Endothelial cell of umbilical vein (primary cell): Measurements from ENCODE around the gene COL4A2. TPM values are rescaled to one million over a fixed set of nuclear protein-coding genes. Genes with fewer than 3 reads are reported as not detected.

Experiments
- BruUV-seq: library from RNA; stranded (reverse); fragments of 400-500 nt; replicated peaks from 2 replicates; lab custom pipeline; 2021; lab: Mats Ljungman, UMichigan
- CTCF ChIA-PET: fragments of 300-600, 350-600 bp; sonication (Branson Sonifier 250); formaldehyde crosslinking; loops from one replicate; lab custom pipeline; 2021; ENCODE audit warnings: antibody characterized with exemption, inconsistent platforms; lab: Charles Lee
- POLR2A ChIA-PET: fragments of 300-600, 350-600 bp; sonication (Branson Sonifier 250); formaldehyde crosslinking; loops from one replicate; lab custom pipeline; 2021; ENCODE audit warnings: antibody characterized with exemption, inconsistent platforms; lab: Charles Lee
- DNase-seq: peaks from one replicate; pipeline ENCODE4 v3.0.0-alpha.2; 2011; ENCODE audit warnings: low read depth, low spot score
- FAIRE-seq: peaks from 2 replicates; lab custom pipeline; 2011; peaks lifted over from hg19 to GRCh38; lab: Jason Lieb, UNC
- H2AFZ ChIP-seq: 2 replicates; pipeline ENCODE4 v1.6.0; 2012; ENCODE audit warnings: low read depth, low read length, control low read depth, inconsistent platforms
- H3K27ac ChIP-seq: 2 replicates; pipeline ENCODE4 v1.5.1; 2011; ENCODE audit warnings: low read depth, mild to moderate bottlenecking, control low read depth, low read length, moderate library complexity; ENCODE audit not compliant: insufficient read depth
- H3K27me3 ChIP-seq, 2 experiments: 2 replicates each; pipeline versions ENCODE4 v1.6.0 to v1.6.1; 2011; ENCODE audit warnings: low read length in 2 of 2, mixed read lengths in 1 of 2; ENCODE audit not compliant: control insufficient read depth in 2 of 2, insufficient read depth in 2 of 2
- H3K36me3 ChIP-seq, 2 experiments: 2 replicates in 1 of 2; 3 replicates in 1 of 2; pipeline ENCODE4 v1.5.1; 2011; ENCODE audit warnings: low read length in 2 of 2, mild to moderate bottlenecking in 1 of 2, moderate library complexity in 1 of 2; ENCODE audit not compliant: control insufficient read depth in 2 of 2, insufficient read depth in 2 of 2; ENCODE audit errors: extremely low read depth in 1 of 2
- H3K4me1 ChIP-seq: 3 replicates; pipeline ENCODE4 v1.5.1; 2011; ENCODE audit warnings: mild to moderate bottlenecking, low read length; ENCODE audit not compliant: control insufficient read depth, insufficient read depth; ENCODE audit errors: extremely low read depth
- H3K4me2 ChIP-seq: 2 replicates; pipeline ENCODE4 v1.6.1; 2011; ENCODE audit warnings: low read length, control low read depth, mixed read lengths; ENCODE audit not compliant: insufficient read depth
- H3K4me3 ChIP-seq, 3 experiments: fragments of 200-600 bp in 1 of 3; sonication (generic), shearing (Covaris generic) in 1 of 3; replicated peaks in 1 of 3; 2 replicates each; pipeline ENCODE4 v1.5.1; 2011 to 2016; ENCODE audit warnings: control low read depth in 3 of 3, low read length in 3 of 3, mild to moderate bottlenecking in 2 of 3, inconsistent platforms in 1 of 3, low read depth in 1 of 3, moderate library complexity in 1 of 3; ENCODE audit not compliant: insufficient read depth in 1 of 3
- H3K79me2 ChIP-seq: 2 replicates; pipeline ENCODE4 v1.6.0; 2012; ENCODE audit warnings: low read length, inconsistent platforms; ENCODE audit not compliant: control insufficient read depth, insufficient read depth
- H3K9ac ChIP-seq: replicated peaks from 2 replicates; pipeline ENCODE3; 2011; ENCODE audit warnings: low read length, control low read depth; ENCODE audit not compliant: insufficient read depth; ENCODE audit errors: extremely low read depth
- H3K9me1 ChIP-seq: replicated peaks from 3 replicates; pipeline ENCODE4 v1.6.0; 2011; ENCODE audit warnings: mild to moderate bottlenecking, low read length; ENCODE audit not compliant: control insufficient read depth, insufficient read depth; ENCODE audit errors: extremely low read depth
- H3K9me3 ChIP-seq: replicated peaks from 2 replicates; pipeline ENCODE4 v1.5.1; 2012; ENCODE audit warnings: low read length, inconsistent platforms; ENCODE audit not compliant: control insufficient read depth, insufficient read depth
- H4K20me1 ChIP-seq: replicated peaks from 2 replicates; pipeline ENCODE3; 2011; ENCODE audit warnings: mild to moderate bottlenecking, low read length; ENCODE audit not compliant: control insufficient read depth, insufficient read depth; ENCODE audit errors: extremely low read depth
- EZH2 ChIP-seq: IDR thresholded peaks from 2 replicates; pipeline ENCODE4 v1.6.1; 2012; ENCODE audit warnings: borderline replicate concordance, low read depth, mild to moderate bottlenecking, moderate library complexity, low read length, inconsistent platforms; ENCODE audit not compliant: severe bottlenecking
- FOS ChIP-seq: IDR thresholded peaks from 2 replicates; pipeline ENCODE4 v1.6.1; 2011; ENCODE audit warnings: mild to moderate bottlenecking, low read length, moderate library complexity, borderline replicate concordance; ENCODE audit not compliant: insufficient read depth
- GATA2 ChIP-seq: IDR thresholded peaks from 2 replicates; pipeline ENCODE4 v1.7.0; 2011; ENCODE audit warnings: low read depth, mild to moderate bottlenecking, moderate library complexity, mixed read lengths, low read length; ENCODE audit not compliant: insufficient read length, insufficient read depth
- JUN ChIP-seq: IDR thresholded peaks from 2 replicates; pipeline ENCODE4 v1.6.1; 2011; ENCODE audit warnings: borderline replicate concordance, low read depth; ENCODE audit not compliant: insufficient read length, insufficient read depth
- MYC ChIP-seq: IDR thresholded peaks from one replicate; pipeline ENCODE4 v1.6.1; 2011; ENCODE audit warnings: mild to moderate bottlenecking, low read depth, low read length
- POLR2A ChIP-seq: IDR thresholded peaks from 2 replicates; pipeline ENCODE4 v1.6.1; 2012; ENCODE audit warnings: low read depth, mild to moderate bottlenecking, control low read depth, low read length
- POLR2AphosphoS5 ChIP-seq: IDR thresholded peaks from 2 replicates; pipeline ENCODE4 v1.6.1; 2012; ENCODE audit warnings: low read depth, mild to moderate bottlenecking, control low read depth, low read length, moderate library complexity; ENCODE audit not compliant: insufficient read depth
- dilution Hi-C: fragments of 300-500 bp; cut with MboI; formaldehyde crosslinking; loops from one replicate; pipeline ENCODE4 v1.15.0; 2019; ENCODE audit warnings: low sequenced_read_pairs; ENCODE audit not compliant: extremely low pct_ligation_motif_present
- intact Hi-C: fragments of 100-400 bp; cut with micrococcal nuclease; formaldehyde crosslinking; loops from one replicate; pipeline ENCODE4 v1.10.0; 2022
- polyA plus RNA-seq, 4 experiments: library from polyadenylated mRNA; depleted of rRNA in 3 of 4; stranded (reverse) in 3 of 4; unstranded in 1 of 4; fragments of >200 nt; gene quantifications; 2 replicates each; pipeline versions ENCODE4 v1.2.1 to v1.2.3, GENCODE V29; 2011 to 2012; ENCODE audit warnings: missing spikeins in 1 of 4
- total RNA-seq: library from RNA; stranded (reverse); gene quantifications from 2 replicates; pipeline ENCODE4 v1.2.3, GENCODE V29; 2021
- TF ChIP-seq, protein P1 (sequence below): IDR thresholded peaks from 2 replicates; pipeline ENCODE4 v1.6.1; 2011; ENCODE audit not compliant: insufficient read depth, insufficient read length
- TF ChIP-seq, protein P2 (sequence below), 2 donors: IDR thresholded peaks; 1 replicate in 1 of 2; 2 replicates in 1 of 2; pipeline ENCODE4 v1.5.1; 2011; ENCODE audit warnings: low read length in 2 of 2, mild to moderate bottlenecking in 2 of 2, moderate library complexity in 2 of 2, control low read depth in 1 of 2, inconsistent platforms in 1 of 2, low read depth in 1 of 2; ENCODE audit not compliant: insufficient read depth in 1 of 2; ENCODE audit errors: extremely low read depth in 1 of 2

Gene COL4A2
- total and polyA plus RNA-seq, 2 donors (not counting 3 experiments of a cell fraction or from before 2014, with no cell fraction given) = 792 to 940 TPM

DNA sequence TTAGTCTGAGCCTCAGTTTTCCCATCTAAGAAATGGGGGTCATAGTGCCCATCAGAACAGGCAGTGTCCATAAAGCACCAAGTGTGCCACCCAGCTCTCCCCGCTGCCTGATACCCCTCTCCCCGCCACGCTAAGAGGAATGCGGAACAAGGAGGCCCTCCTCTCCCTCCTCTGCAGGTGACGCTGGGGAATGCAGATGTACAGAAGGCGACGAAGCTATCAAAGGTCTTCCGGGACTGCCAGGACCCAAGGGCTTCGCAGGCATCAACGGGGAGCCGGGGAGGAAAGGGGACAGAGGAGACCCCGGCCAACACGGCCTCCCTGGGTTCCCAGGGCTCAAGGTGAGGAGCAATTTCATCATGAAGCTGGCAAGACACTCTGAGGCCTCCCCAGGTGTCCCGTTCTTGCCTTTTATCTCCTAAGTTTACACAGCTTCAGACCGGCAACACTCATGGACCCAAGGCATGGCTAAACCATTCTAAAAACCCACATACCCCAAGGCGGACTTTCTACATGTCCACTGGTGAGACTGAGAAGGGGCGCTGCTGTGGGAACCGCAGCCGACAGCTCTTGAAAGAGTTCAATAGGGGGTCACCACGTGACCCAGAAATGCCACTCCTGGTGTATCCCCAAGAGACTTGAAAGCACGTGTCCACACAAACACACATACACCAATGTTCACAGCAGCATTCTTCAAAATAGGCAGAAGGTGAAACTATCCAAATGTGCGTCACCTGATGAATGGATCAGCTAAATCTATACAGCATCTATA, 151.7 kb downstream of the COL4A2 start:
- H3K36me3 ChIP-seq = peaks cover 22 to 24% of the 10 kb centered on the region in 2 experiments

More for the DNA sequence above, 151.7 kb downstream of the COL4A2 start:
- no peak overlapping the region for H2AFZ ChIP-seq
- no peak overlapping the region for H3K27ac ChIP-seq
- FAIRE-seq (no peak), DNase-seq (no peak)
- BruUV-seq = no TSS peak
- no peak overlapping the region for H3K4me2 ChIP-seq
- dilution Hi-C loops = no loop called here
- no peaks in the 10 kb centered on the region for H3K9me3 ChIP-seq
- no peaks in the 10 kb centered on the region for H3K79me2 ChIP-seq
- no peaks in the 10 kb centered on the region for H4K20me1 ChIP-seq
- H3K27me3 ChIP-seq = no peaks in the 10 kb centered on the region
- H3K9ac ChIP-seq = no peak overlapping the region
- H3K4me3 ChIP-seq = no peak overlapping the region
- POLR2A ChIA-PET = no interaction called here
- no peak for TF ChIP-seq JUN
- TF ChIP-seq, protein P1, sequence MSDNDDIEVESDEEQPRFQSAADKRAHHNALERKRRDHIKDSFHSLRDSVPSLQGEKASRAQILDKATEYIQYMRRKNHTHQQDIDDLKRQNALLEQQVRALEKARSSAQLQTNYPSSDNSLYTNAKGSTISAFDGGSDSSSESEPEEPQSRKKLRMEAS = no peak
- TF ChIP-seq FOS = no peak
- TF ChIP-seq GATA2 = no peak
- TF ChIP-seq MYC = no peak
- TF ChIP-seq, protein P2, sequence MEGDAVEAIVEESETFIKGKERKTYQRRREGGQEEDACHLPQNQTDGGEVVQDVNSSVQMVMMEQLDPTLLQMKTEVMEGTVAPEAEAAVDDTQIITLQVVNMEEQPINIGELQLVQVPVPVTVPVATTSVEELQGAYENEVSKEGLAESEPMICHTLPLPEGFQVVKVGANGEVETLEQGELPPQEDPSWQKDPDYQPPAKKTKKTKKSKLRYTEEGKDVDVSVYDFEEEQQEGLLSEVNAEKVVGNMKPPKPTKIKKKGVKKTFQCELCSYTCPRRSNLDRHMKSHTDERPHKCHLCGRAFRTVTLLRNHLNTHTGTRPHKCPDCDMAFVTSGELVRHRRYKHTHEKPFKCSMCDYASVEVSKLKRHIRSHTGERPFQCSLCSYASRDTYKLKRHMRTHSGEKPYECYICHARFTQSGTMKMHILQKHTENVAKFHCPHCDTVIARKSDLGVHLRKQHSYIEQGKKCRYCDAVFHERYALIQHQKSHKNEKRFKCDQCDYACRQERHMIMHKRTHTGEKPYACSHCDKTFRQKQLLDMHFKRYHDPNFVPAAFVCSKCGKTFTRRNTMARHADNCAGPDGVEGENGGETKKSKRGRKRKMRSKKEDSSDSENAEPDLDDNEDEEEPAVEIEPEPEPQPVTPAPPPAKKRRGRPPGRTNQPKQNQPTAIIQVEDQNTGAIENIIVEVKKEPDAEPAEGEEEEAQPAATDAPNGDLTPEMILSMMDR (IDR thresholded peaks at IDR 0.05; ENCODE audit: extremely low read depth in 1 of 2, insufficient read depth in 1 of 2, low read depth in 1 of 2, low read length in 2 of 2) = no peak
- no peak for TF ChIP-seq POLR2A
- TF ChIP-seq POLR2AphosphoS5 = no peak
- no peak for TF ChIP-seq EZH2
- no peaks in the 10 kb centered on the region for H3K4me1 ChIP-seq
- intact Hi-C loops = loop anchor here (5.0 kb wide), 1 partner anchor 359 kb away; no protein-coding TSS in a partner anchor
- no peaks in the 10 kb centered on the region for H3K9me1 ChIP-seq
- CTCF ChIA-PET = no interaction called here
